Stimulated activated CD8-positive, alpha-beta memory T cell treated with anti-CD3 and anti-CD28 coated beads, Interleukin-2, amount 100 ng/mL, for 1 hour (primary cell): ENCODE measurements around the gene CDKL2.
"Not testable (repeated sequence)": the region's sequence is repeated elsewhere in the genome, so short reads cannot be mapped to it uniquely, and the experiment has no call there.

Experiments
- DNase-seq, 2 donors: peaks; one replicate each; pipeline ENCODE4 v3.0.0-alpha.2; 2020; ENCODE audit warnings: low read depth in 2 of 2

The CDKL2 gene

DNA sequence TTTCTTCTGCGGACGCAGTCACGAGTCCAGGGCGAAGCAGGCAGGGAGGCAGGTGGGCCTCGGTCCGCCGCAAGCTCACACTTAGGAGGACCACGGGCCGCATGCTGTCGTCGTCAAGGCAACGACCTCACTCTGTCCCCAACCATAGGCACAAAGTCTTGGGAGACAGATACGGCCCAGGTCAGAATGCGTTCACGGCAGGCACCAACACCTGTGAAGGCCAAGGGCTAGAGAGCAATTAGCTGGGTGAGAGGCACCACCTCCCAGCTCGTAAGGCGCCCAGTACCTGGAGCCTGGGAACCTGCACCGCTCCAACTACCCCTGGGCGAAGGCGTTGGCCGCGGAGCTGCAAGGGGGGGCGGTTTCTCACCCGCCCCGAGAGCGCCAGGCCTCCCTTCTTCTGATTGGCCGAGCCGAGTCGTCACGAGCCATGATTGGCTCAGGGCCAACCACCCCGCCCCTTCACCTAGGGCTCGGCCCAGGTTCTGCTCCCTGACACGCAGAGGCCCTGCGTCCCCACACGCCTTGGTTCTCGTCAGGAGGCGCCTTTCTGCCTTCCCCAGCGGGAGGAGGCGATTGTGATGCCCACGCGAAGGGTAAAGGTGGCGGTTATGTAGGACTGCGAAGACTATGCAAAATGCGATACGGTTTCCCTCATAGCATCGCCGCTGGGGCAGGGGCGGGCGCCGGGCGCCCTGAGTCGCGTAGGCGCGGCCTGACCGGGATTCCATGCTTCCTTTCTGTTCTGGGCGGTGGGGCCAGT is at the start of gene CDKL2:
Gene CDKL2 (minus strand): TSS at position 355 of the 763 bp plus-strand sequence. CDS start 4,540 bp downstream, outside the sequence.
- DNase-seq: peak; percentile 87 to 90

DNA sequence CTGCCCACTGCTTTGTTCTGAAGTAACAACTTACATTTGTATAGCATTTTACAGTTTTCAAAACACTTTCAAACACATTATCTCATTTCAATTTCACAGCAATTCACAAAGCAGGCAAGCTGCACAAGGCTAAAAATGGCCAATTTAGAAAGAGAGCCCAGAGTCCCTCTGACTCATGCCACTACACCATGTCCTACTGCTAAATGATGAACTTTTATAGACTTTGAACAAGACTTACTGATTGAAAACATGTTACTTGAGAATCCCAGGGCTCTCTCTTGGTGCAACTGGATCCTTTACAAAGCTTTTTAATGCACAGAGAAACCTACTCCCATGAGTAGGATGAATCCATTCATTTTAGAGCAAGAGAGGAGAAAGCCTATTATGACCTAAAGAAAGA is 48.6 kb upstream of the CDKL2 start:
- DNase-seq: no peak

DNA sequence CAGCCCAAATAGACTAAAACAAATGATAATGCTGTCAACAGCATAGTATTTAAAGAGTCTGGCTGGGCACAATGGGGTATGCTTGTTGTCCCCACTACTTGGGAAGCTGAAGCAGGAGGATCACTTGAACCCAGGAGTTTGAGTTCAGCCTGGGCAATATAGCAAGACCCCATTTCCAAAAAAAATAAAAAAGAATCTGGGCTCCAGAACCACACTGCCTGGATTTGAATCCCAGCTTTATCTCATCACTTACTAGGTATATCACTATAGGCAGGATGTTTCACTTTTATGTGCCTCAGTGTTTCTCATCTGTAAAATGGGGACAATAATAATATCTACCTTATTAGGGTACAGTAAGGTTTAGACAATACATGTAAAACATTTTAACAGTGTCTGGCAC is 48.1 kb upstream of the CDKL2 start:
- DNase-seq: no peak

DNA sequence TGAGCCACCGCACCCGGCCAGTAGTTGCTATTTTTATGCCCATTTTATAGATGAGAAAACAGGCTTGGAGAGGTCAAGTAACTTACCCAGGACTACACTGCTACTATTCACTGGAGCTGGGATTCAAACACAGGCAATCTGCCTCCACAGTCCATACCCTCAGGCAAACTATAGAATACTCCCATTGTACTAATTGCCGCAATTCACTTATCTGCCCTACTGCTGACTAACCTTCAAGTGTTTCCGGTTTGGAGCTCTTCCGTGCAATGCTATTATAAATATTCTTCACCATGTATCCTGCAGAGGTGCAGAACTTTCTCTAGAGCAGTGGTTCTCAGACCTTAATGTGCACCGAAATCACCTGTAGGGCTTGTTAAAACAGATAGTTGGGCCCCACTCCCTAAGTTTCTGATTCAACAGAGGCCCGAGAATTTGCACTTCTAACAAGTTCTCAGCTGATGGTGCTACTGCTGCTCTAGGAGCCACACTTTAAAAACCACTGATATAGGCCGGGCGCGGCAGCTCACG is 44.7 kb upstream of the CDKL2 start:
- no peak for DNase-seq

DNA sequence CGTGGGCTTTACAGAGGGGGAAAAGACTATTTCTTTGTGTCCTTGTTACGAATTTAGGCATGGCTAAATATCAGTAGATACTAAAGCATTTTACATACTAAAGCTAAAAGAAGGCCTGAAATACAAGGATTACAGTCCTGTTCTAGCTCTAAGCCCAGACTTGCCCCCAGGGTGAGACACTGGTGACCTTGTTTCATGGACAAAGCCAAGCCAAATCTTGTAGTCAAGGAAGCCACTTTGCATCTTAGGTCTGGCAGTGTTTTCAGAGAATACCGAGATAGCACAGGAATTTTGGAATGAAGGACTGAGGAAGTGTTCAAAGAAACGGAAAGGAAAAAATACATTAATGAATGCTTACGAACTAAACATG is 43.6 kb upstream of the CDKL2 start:
- DNase-seq: no peak

DNA sequence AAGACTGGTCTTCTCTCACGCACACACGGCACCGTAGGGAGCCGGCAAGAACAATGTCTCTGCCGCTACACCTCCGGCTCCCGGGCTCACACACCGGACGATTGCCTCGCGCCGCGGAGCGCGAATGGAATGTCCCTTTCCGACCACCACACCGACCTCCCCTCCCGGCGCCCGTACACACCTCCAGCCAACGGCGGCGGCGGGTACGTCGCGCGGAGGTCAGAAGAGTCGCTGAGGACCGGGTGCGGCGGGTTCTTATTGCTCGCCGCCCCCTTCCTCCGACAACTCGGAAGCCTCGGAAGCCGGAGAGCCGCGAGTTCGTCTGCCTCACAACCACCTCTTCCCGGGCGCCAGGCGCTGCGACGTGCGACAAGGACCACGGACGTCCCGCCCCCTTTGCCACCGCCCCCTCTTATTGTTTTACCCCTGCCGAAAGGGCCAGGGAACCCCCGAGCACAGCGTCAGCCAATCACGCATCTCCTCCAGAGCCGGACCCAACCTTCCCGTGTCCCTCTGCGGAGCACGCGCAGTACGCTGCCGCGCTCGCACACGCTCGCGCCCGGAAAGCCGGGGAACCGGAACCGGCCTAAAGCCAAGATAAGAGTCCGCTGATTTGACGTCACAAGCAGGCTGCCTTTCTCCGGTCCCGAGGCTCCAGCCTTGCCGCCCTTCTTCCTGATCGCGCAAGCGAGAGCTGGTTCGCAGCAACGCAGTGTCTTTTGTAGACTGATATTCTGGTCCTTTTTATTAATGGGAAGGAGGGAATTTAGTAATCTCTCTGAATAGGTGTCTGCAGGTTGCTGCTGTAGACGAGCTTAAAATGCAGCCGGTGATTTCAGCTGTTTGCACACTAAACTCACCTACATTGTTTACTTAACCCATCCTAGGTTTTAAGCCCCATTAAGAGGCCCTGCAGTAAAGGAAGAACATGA is 43.0 kb upstream of the CDKL2 start, which contains the start of gene G3BP2:
Gene G3BP2 (minus strand): TSS at position 385 of the 932 bp plus-strand sequence. CDS start 11,386 bp downstream, outside the sequence.
- DNase-seq: peak; percentile 93 to 97

DNA sequence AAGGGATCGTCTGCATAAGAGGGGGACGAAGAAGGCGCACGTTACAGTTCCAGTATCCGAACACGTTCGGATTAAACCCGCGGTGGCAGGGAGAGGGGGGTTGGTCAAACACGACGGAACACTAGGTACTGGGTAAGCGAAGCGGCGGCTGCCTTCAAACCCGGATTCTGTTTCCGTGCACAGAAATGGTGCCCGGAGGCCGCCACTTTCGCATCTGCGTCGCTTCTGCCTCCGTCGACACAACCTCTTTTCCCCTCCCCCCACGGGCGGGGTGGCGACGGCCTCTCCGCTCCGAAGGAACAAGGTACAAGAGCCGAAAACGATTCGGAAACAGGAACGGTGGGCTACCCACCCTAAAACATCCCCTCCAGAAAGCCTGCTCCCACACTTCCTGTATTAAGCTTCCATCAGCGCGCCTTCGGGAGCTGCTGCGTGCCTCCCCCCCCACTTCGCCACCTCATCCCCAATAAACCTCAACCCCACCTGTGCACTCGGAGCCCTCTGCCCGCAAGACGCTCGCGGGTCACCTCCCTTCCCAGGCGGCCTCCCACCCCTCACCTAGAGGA is 42.2 kb upstream of the CDKL2 start:
- DNase-seq: peak; percentile 53 to 61

DNA sequence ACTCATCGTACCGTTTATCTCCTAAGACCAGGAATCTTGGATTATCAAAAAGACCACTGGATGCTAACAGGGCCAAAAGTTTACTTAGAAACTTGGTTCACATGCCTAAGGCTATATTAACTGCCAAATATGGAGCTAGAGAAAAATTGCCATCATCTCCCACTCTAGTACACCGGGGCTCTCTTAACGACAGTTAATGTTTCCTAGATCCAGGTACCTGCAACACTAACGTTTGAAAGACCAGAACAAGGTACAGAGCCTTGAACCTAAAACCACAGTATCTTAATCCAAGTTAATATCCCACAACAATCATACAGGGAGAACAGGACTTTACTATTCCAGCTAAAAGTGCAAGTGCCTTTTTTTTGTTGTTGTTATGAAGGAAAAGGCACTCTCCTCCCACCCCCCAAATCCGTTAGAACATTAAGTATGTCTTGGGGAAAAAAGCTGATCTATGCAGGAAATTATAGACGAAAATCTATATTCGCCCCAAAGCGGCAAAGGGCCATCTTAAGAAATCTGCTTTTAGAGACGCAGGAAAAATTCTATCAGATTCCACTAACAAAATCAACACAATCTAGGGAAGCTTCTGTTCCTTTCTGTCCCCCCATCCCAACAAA is 41.6 kb upstream of the CDKL2 start:
- DNase-seq: no peak

DNA sequence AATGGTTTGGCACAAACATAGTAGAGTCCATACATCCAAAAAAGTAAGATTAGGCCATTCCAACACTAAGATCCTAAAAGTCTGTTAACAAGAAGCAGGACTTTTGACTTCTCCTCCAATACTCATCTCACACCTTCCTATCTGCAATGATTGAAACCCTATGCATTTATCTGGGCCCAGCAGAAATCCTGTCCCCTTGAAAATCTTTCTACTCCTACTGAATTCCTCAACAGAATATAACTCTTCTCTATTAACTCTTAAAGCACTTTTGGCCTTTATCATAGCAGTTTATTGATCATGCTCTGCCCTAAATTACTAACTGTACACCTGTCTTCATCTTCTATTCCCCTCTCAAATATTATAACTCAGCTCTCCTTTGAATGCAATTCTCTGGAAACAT is 38.3 kb upstream of the CDKL2 start:
- no peak for DNase-seq

DNA sequence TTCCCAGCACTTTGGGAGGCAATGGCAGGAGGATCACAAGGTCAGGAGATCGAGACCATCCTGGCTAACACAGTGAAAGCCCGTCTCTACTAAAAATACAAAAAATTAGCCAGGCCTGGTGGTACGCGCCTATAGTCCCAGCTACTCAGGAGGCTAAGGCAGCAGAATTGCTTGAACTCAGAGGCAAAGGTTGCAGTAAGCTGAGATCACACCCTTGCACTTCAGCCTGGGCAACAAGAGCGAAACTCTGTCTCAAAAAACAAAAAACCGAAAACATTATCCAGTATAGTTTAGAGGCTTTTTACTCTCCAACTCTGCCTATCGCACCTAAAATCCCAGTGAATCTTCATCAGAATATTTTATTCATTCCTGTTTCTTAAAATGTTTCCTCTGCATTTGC is 37.3 kb upstream of the CDKL2 start:
- not testable (repeated sequence) for DNase-seq

DNA sequence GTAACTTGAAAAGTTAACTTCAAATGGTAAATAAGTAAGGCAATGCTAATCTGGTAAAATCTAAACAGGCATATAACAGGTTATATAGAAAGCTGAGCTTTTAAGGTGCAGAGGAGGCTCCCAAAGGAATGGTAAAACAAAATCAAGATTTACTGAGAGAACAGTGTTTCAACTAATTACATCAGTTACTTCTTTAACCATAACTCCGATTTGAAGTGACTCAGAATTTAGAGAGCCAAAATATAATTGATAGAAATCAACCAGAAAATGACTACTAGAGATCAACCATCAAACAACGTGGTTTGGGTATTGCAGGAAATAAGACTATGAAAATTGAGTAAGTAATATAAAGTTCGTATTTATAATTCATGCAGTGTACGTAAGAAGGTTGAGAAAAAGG is 36.0 kb upstream of the CDKL2 start:
- no peak for DNase-seq

DNA sequence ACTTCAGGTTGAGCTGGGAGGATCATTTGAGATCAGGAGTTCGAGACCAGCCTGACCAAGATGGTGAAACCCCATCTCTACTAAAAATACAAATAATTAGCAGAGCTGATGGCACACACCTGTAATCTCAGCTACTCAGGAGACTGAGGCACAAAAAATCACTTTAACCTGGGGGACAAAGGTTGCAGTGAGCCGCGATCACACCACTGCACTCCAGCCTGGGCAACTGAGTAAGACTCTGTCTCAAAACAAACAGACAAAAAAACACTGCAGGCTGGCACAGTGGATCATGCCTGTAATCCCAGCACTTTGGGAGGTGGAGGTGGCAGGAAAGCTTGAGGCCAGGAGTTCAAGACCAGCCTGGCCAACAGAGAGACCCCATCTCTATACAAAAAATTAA is 34.3 kb upstream of the CDKL2 start:
- DNase-seq: not testable (repeated sequence)

DNA sequence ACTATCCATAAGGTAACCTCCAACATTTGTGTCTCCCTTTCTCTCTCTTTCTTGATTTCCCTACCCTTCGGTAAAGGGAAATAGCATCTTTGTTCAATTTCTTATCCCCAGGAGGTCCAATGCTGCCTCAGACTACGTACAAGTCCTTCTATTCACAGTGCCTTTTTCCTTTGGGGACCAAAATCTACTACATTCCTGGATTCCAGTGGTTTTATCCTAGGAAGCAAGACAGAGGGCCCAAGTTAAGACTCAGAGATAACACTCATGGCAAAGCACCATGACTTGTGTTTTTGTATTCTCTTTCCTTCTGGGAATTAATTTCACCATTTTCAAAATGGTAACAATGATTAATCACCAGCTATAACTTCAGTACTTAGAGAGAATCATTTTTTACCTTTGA is 32.3 kb upstream of the CDKL2 start:
- DNase-seq: no peak

DNA sequence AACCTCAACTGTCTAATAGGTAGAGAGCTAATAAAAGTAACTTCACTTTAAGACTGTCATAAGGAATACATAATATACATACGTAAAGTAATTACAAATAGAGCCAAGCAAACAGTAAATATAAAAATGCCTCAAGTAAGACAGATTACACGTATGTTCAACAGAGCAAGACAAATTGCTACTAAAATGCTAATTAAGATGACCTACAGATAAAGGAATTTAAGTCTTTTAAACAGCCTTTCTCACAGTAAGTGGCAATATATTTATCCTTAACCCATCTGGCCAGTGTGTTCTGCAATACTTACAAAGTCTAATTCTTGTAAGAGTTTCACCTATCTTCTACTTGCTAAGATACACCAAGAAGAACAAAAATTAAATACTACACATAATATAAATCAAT is 30.2 kb upstream of the CDKL2 start:
- DNase-seq: no peak

DNA sequence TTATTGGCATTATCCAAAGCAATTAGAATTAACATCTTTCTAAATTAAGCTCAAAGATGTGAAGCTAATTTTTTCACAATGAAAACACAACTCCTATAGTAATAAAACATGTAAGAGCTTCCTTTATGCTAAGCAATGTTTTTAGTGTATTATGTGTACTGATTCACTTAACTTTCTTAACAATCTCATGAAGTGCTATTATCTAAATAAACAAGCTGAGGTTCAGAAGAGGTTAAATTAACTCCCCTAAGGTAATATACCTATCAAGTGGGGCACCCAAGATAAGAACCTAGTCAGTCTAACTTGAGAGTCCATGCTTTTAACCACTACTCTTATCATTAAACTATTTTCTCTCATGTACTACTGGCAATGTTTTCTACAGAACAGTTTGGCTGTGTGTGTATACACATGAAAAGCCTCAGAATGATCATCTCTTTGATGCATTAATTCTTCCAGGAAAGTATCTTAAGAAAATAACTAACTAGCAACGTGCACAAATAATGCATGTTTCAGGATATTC is 29.2 kb upstream of the CDKL2 start:
- no peak for DNase-seq

DNA sequence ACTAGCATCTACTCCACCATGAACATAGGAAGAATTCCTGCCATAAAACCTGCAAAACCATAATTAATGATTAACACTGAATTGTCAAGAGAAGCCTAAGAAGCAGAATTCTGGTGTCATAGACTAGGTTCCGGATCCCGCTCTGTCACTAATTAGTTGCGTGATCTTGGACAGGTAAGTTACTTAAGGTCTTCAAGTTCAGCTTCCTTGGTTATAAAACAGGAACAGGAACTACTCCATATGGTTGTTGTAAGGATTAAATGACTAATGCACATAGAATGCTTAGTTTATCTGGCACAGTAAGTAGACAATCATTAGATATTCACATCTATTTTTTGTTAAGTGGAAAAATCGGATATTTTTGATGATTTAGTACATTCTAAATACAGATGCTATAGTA is 28.5 kb upstream of the CDKL2 start:
- DNase-seq: no peak

DNA sequence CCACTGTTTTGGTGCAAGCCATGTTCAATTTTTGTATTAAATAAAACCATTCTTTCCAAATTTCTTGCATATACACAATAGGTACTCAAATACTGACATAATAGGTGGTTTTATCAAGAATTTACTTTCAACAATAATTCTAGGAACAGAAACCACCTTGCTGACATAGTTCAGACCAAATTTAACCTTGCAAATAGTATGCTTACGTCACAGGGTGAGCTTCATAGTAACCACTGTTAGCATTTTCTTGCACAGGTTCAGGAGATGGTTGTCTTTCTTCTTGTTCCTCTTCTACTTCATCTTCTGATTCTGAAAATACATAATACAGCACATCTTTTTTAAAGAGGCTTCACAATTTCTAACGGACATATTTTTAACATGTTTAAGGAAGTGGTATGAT is 25.2 kb upstream of the CDKL2 start:
- DNase-seq: no peak

DNA sequence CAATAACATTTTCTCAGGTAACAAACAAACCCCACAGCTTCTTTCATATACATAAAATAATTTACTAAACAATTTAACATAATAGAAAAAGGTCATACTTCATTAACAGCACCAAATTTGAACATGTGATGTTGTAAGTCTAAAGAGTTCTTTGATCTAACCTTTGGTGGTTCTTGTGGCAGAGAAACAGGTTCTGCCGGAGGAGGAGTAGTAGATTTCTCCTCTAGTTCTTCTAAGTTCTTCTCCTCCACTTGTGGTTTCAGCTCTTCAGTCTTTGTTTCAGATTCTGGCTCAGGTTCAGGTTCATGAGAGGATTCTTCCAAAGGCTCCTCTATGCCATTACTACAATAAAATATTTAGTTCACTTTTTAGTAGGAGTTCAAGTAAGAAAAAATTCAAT is 24.6 kb upstream of the CDKL2 start:
- DNase-seq: no peak

DNA sequence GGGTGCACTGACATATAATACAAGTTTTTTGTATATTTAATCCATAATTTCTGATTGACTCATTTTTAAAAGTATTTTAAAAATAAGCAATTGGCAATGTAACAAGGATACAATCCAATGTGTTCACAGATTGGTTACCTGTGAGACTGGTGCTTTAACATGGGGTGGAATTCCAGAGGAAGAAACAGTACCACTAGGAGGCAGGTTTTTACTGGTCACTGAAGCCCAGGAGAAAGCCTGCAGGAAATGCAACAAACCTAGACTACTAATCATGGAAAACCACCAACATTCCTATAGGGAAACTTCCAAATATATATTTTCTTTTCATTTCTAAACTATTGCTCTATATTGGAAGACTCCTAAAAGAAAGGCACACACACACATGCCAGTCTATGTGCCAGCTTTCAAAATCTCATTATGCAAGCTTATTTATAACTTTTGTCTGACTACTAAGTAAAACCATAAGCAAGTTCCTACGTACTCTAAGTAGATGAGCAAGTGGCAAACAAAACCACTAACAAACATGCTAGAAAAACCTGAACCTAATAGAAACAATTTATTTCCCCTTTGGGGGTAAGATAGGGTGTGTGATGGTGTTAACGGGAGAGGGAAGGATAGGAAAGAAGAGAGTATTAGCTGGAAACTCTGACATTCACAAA is 23.6 kb upstream of the CDKL2 start:
- DNase-seq: no peak

DNA sequence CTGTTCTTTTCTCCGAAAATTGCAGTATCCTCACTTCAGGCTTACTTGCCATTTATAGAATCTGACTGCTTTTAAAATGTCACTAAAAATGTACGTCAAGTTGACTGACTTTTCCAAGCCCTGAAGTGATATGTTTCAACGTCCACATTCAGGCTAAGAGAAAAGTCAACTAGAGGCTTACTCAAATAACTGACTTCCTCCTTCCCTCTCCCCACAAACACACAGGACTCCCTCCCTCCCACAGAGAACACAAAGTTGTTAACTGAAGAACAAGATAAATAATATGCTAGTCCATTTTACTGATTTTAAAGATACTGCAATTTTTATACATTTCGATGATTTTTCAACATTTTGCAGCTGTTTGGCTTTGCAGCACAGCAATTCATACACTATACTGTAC is 13.8 kb upstream of the CDKL2 start:
- no peak for DNase-seq

DNA sequence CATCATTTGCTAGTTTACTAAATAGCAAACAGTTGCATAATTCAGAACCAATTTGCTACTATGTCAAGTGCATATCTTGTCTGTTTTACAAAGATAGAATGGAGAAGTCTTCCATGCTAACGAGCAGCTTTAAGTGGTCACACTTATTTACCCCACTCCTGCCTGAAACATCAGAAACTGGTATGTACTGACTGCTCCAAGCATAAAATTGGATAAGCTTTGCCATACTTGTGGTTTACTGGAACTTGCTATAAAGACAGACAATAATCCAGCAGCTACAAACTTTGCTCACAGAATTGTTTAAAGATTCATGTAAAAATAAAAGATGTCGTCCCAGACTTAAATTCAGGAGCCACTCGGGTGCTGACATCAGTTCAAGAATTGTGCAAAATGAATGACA is 13.3 kb upstream of the CDKL2 start:
- DNase-seq: no peak
